DOHH2 (cell line): ENCODE data around the gene NPAS3.

Source experiments
- CTCF ChIP-seq: fragments of 200-600 bp; sonication (generic); IDR thresholded peaks from one replicate; pipeline ENCODE4 v1.5.1; 2014; ENCODE audit warnings: antibody characterized with exemption, mild to moderate bottlenecking, low read depth, low read length; ENCODE audit not compliant: poor library complexity, severe bottlenecking
- EZH2phosphoT487 ChIP-seq: fragments of 200-600 bp; sonication (generic); IDR thresholded peaks from 2 replicates; pipeline ENCODE4 v1.6.1; 2017; ENCODE audit warnings: borderline replicate concordance, mild to moderate bottlenecking, antibody characterized with exemption, low read length, moderate library complexity, mixed read lengths

- TF ChIP-seq CTCF (no peak), EZH2phosphoT487 (no peak)
These were observed 625.2 kb downstream of the NPAS3 start for GRCh38 chr14:33563901-33564197.
